Measurements from ENCODE around the gene ZKSCAN4.

ZKSCAN4 gene

GRCh38 chr6:28208111-28208659, 43.9 kb downstream of the ZKSCAN4 start:
- no peak for DNase-seq

- no peak for DNase-seq
Measured at GRCh38 chr6:28207510-28208110, 44.5 kb downstream of the ZKSCAN4 start.

GRCh38 chr6:28206928-28207509, 45.0 kb downstream of the ZKSCAN4 start:
- no peak for DNase-seq

GRCh38 chr6:28206527-28206926, 45.5 kb downstream of the ZKSCAN4 start:
- DNase-seq: no peak

GRCh38 chr6:28205879-28206278, 46.2 kb downstream of the ZKSCAN4 start:
- DNase-seq: no peak

- DNase-seq: no peak
Measured at GRCh38 chr6:28203201-28203600, 48.9 kb downstream of the ZKSCAN4 start.

GRCh38 chr6:28200020-28200419, 52.0 kb downstream of the ZKSCAN4 start:
- DNase-seq: no peak

All from GOT3 (cell line).